GM19438 (cell line): ENCODE data around the gene ZBTB33.
A peak's percentile ranks its signal among the peaks of the same experiment; 100 is the strongest.

ENCODE experiments used
- ATAC-seq: cut with Tn5 transposase; IDR thresholded peaks from one replicate; pipeline ENCODE4 v1.9.1; 2021; ENCODE audit warnings: low read depth; ENCODE audit not compliant: unreplicated experiment

The ZBTB33 gene

GRCh38 chrX:120250522-120251271 is at the start of gene ZBTB33:
Gene ZBTB33 (plus strand): TSS chrX:120250812. CDS start chrX:120253416, 2,604 bp downstream.
- peak; percentile 97 for ATAC-seq

GRCh38 chrX:120200851-120201250 is 49.8 kb upstream of the ZBTB33 start:
- ATAC-seq = no peak

GRCh38 chrX:120205816-120206753 is 44.5 kb upstream of the ZBTB33 start:
- ATAC-seq = no peak

- ATAC-seq = no peak
Observed at GRCh38 chrX:120207009-120207605, 43.5 kb upstream of the ZBTB33 start.

DNA sequence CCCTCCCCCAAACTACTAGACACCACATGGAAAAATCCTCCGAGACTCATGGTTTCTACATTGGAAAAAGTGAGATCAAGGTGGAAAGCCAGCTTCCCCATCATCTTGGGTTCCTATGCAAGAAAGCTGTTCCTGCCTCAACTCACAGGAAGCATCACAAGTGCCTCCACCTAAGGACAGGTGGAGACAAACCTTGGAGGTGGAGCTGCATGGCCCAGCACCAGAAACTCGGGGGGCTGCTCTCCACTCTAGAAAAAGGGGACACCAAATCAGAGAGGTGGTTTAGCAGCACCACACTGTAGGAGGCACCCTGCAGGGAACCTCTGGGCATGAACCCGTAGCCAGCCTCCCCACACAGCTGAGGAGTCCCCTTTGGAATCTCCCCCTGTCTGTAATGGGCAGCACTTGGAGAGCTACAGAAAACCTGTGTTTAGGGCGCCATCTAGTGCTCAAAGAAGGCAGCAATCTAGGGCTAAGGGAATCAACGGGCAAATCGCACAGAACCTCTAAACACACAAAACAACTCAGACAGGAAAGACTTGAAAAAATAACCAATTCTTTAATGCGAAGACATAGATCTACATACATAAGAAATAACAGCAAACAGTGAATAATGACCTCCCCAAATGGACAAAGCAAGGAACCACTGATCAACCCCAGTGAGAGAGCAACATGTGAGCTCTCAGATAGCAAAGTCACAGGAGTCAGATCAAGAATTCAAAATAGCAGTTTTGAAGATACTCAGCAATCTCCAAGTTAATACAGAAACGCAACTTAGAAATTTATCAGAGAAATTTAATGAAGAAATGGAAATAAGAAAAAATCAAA is 37.0 kb upstream of the ZBTB33 start:
- ATAC-seq = no peak

GRCh38 chrX:120223374-120223773 is 27.2 kb upstream of the ZBTB33 start:
- ATAC-seq = no peak

GRCh38 chrX:120224388-120224787 is 26.2 kb upstream of the ZBTB33 start:
- ATAC-seq = no peak

GRCh38 chrX:120228187-120228908 is 22.3 kb upstream of the ZBTB33 start:
- no peak for ATAC-seq

DNA sequence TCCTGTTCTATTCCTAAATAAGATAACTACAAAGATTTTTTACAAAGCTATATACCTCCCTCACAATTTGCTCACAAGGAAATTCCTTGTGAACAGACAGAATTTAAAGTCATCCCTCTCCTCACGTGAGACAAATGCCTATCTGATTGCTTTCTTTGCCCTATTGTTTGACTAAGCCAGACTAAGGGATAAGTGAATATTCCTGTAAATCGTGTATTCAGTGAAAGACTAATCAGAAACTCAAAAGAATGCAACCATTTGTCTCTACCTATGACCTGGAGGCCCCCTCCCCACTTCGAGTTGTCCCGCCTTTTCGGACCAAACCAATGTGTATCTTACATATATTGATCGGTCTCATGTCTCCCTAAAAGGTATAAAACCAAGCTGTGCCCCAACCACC is 15.3 kb upstream of the ZBTB33 start:
- no peak for ATAC-seq

DNA sequence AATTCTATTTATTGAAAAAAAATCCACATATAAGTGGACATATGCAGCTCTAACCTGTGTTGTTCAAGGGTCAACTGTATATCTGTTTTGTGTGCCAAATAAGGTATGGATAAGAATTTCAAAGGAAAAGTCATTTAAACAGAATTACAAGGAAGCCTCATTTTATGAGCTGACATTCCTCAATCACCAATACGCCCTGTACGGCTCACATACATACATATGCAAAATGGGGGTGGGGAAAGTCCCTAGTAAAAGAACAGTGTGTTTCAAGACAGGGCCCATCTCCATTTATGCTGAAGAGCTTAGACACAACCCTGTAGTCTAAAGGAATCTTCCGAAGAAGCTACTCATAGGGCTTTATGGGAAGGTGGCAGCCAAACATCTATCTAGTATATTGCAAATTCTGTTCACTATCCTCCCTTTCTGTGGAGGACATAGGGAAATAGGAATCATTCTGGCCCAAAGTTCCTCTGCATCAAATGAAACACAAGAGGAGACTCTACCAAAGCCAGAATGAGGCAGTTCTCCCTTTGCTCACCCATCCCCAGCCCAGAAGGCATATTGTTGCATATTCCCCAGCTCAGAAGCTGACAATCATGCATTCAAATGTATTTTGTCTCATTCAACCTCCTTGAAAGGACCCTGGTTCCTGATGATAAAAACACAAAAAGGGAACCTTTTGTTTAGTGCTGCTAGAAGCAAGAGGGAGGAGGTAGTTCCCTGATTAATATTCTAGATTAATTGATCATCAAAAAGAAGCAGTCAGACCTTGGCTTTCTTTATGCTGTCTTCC is 13.7 kb upstream of the ZBTB33 start:
- no peak for ATAC-seq

GRCh38 chrX:120238933-120239332 is 11.7 kb upstream of the ZBTB33 start:
- no peak for ATAC-seq

GRCh38 chrX:120242813-120243212 is 7.8 kb upstream of the ZBTB33 start:
- ATAC-seq = no peak

GRCh38 chrX:120244395-120244734 is 6.2 kb upstream of the ZBTB33 start:
- no peak for ATAC-seq

GRCh38 chrX:120244735-120245498 is 5.7 kb upstream of the ZBTB33 start:
- ATAC-seq = peak; percentile 81

DNA sequence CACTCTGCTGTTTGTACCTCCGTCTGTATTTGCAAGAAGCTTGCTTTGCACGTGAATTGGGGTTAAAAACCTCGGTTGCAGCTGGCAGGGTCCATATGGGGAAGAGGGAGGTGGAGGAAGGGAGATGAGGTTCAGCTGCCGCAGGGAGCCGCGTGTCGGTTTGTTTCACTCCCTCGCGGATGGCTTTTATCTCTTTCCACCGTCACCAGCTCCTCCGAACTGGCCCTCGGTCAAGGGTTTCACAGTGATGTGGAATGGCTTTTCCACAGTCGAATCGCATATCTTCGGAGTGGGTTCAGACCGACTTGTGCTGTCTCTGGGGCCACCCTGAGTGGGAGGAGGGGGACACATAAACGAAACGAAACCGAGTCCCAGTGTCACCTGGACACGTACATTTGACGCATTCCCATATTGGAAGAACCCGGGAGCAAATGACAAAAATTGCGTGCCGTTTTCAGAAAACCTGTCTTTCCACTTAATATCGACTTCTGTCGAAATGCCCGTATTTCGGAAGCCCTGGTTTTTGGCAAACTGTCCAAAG is 929 bp downstream of the ZBTB33 start:
- ATAC-seq = no peak

DNA sequence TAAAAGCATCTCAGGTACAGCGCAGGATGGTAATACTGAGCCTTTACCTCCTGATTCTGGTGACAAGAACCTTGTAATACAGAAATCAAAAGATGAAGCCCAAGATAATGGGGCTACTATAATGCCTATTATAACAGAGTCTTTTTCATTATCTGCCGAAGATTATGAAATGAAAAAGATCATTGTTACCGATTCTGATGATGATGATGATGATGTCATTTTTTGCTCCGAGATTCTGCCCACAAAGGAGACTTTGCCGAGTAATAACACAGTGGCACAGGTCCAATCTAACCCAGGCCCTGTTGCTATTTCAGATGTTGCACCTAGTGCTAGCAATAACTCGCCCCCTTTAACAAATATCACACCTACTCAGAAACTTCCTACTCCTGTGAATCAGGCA is 3.2 kb downstream of the ZBTB33 start:
- no peak for ATAC-seq

DNA sequence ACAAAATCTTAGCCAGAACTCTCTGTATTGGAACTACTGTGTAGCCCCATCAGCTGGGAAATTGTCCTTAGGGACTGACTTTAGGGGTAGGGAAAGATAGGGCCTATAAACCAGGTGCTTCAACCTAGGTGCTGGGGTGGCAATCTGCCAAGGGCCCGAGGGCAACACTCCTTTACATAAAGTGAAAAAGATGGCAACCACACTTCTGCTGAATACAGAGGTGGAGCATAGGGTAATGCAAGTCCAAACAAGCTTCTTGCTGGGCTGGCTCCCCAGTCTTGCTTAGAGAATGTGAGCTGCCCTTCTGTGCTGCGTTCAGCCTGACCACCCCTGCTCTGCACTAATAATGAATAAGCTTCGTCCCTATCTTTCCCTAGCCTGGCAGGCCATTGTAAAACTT is 9.8 kb downstream of the ZBTB33 start:
- ATAC-seq = no peak
